HCEC 1CT (cell line): ENCODE measurements around the gene LYSMD1.

Experiments
- DNase-seq: peaks from one replicate; pipeline ENCODE4 v3.0.0-alpha.2; 2017

LYSMD1 gene

DNA sequence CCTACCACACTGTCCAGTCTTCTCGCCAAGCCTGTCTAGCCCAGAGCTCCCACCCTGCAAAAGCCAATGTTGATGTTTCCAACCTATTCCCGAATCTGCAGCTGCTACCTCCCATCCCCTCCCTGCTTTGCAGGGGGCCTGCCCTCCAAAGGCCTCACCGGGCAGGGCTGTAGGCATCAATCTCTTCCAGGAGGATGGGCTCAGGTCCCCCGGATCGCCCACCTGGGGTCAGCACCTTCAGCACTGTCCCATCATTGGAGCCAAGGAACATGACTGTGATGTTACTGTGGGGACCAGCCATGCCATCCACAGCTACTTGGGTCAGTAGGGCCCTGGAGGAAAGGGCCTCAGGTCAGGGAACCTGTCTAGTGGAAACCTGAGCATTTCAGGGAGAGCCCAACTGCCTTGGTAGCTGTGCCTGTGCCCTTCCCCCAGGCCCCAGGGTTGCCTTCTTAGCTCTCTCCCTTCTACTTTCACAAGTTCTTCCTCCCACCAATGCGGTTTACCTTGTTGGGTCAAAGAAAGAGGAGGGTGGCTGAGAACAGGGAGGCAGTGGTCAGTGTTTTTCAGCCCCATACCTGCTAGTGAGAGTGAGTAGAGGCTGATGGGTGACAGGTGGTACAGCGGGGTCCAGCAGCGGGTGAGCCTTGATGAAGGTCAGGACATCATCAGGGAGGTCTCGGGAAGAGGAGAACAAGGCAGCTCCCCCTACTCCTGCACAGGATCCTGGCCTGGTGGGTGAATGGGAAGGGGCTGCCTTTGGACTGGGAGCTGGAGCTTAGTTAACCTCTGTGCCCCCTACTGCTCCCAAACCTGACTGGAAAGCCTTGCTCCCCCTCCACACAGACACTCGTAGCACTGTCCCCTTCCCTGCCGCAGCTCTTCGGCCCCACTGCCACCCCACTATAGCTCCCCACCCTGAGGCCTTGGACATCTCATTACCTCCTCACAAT is 30.0 kb downstream of the LYSMD1 start:
- no peak for DNase-seq

DNA sequence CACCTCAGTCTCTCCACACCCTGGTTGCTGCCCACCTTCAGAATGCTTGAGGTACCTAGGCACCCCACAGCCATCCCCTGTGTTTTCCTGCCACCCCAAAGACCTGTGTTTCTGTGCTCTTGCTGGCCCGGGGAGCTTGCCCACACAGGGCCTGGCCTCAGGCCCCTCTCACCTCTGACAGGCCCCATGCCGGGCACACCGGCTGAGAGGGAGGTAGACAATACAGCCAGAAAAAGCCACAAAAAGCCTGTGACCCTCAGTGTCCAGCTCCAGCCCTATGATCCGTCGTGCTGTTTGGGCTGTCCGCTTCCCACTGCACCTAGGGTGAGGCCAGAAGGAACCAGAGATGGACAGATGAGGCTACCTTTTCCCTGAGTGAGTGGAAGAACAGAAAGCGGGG is 30.7 kb downstream of the LYSMD1 start:
- no peak for DNase-seq

DNA sequence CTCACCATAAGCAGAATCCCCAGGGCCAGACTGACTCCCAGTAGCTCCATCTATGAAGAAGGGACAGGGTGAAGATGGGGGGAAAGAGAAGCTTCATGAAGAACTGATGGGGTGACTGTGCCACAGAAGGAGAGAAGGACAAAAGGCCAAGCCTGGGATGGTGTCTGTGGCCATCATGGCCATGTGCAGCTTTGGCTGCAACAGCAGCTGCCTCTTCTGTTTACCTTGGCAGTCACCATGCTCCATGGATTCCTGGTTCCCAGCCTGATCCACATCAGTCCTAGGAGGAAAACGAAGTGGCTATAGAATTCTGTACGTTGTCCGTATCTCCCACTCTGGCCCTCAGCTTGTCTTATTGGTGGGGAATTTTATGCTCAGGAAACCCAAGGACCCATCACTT is 31.3 kb downstream of the LYSMD1 start:
- no peak for DNase-seq

DNA sequence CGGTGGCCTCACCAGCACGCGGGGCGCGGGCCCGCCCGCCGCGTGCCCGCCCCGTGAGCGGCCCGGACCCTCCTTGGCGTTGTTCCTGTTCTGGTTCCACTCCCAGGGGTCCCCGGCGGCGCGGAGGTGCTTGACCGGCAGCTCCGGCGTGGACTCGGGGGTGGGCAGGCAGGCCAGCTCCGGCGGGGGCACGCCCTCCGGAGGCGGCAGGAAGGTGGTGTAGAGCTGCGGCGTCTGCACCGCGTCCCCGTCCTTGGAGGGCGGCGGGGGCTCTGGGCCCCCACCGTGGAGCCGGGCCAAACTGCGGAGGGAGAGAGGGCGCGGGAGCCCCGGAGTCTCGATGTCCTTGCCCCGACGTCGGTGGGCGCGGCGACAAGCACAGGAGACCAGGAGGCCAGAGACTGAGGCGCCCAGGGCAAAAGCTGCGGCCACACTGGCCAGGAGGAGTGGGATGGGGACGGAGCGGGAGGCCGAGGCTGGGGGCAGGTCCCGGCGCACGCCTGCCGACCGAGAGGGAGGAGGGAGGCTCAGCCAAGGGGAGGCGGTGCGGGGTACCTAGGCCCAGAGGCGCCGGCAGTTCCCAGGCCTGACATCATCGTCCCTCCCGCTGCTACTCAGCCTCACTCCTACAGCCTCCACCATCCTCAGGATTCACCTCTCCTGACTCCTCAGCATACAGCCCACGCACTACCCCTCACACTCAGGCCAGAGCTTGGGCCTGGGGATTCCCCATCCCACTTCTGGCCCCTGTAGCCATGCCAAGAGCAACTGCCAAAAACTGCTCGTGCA is 32.5 kb downstream of the LYSMD1 start:
- no peak for DNase-seq

DNA sequence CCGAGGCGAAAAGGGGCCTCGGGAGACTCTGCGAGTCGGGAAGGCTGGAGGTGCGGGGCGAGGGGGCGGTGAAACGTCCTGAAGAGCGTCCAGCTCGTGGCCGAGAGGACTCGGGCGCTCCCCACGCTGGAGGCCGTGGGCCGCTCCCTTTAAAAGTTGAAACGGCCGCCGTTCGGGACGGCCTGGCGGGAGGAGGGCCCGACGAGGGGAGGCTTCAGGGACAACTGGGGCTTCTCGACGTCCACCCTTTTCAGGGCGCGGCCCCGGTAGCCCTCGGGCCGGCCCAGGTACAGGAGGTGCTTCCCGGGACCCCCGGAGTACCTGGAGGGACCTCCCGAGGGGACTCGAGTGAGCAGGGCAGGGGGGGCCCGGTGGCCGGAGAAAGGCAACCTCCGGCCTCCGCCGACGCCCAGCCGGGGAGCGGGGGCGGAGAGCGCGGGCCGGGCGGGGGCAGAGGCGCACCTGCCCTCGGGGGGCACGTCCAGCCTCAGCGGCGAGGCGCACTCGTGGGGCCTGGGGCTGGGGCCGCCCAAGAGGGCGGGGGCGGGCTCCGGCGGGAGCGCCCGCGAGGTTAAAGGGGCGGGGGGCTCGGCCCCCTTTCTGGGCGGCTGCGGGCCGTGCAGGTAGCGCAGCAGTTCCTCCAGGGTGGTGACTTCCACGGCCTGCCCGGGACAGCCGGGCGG is 33.2 kb downstream of the LYSMD1 start:
- no peak for DNase-seq

DNA sequence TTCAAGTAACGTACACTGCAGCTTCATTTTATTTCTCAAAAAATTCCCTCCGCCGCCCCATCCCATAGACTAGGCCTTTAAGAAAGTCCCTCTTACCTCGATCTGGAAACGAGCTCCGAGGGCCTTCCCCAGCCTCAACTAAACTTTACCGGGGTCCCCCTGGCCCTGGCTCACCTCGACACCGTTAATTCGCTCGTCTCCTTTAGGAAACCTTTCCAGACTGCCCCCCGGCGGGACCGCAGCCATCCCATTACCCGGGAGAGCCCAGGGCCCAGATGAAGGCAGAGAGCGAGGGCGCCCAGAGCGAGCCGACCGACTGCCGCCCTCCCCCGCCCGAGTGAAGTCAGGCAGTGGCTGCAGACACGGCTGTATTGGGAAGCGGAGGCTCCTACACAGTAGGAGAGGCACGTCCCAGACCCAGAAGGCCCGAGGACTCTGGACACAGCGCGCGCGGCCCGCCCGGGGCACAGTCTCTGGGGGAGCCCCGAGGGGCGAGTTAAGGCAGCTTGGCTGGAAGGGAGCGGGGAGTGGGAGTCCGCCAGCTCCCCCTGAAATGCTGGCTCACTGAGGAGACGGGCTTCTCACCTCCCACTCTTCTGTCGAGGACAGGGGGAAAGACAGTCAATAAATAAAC is 33.9 kb downstream of the LYSMD1 start:
- DNase-seq, result no peak

DNA sequence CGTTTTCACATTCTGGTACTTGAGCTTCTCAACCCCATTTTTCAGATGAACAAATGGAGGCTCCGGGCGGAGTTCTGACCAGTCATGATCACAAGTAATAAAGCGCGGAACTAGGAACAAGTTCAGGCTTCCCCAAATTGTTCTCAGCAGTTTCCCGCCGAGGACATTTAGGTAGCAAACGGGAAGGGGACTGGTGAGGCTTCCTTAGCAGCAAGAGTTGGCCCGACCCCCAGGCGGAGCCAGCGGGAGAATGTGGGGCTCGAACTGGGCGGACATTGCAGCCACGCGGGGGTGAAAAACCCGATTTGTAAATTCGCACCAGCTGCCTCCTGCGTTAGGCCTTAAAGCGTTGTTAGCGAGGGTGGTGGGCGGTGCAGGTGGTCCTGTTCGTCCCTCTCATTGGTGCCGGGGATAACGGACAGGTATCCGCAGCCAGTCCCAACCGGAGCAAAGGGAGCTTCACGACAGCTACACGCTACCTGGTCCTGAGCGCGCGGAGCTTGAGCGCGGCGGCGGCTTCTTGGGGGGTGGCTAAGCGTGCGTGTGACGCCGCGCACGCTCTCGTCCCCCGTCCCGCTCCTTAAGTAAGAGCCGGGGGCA is 34.6 kb downstream of the LYSMD1 start:
- DNase-seq, result no peak

DNA sequence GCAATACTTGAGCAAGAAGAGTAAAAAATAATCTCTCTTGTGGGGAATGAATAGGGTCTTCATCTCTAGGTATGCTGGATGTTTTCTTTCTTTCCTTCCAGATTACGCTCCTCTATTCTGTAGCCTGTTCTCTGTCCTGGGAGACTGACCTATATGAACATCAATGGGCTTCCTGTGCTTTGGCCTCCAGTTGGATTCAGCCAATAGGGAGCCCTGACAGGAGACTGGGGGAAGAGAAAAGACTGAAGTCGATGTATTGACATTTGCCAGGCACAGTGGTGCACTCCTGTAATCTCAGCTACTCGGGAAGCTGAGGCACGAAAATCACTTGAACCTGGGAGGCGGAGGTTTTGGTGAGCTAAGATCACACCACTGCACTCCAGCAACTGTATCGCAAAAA is 36.9 kb downstream of the LYSMD1 start:
- no peak for DNase-seq

DNA sequence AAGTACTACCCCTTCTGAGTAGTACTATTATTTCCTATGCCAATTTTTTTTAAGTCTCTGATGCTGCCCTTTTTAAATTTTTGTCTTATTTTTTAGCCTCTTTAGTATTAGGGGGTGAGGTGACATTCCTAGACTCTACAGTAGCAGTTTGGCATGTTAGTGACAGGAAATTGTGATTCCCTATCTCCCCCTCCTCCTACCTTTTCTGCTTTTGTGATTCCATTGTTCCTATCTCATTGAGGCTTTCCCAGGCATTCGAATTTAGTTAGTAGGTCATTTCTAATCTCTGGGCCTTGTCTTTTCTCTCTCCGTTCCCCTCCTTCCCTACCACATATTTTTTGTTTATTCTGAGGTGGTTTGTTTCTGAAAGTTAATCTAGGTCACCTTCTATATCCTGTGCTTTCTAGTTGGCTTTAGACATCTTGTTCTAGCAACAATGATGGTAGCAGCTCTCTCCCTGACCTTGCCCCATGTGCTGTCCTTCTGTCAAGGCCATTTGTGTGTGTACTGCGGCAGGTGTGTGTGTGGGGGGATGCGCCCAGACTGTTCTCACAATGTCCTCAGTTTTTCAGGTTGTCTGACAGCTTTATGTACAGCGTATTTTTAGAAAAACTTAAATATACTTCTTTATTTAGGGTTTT is 40.8 kb downstream of the LYSMD1 start:
- no peak for DNase-seq

DNA sequence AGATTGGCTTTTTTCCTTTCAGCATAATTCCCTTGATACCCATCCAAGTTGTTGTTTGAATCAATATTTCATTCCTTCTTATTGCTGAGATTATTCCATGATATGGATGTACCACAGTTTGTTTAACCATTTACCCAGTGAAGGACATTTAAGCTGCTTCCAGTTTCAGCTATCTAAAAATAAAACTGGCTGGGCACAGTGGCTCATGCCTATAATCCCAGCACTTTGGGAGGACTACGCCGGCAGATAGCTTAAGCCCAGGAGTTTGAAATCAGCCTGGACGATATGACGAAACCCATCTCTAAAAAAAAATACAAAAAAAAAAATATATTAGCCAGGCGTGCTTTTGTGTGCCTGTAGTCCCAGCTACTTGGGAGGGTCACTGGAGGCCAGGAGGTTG is 51.8 kb downstream of the LYSMD1 start:
- DNase-seq, result no peak
